Endothelial cell of umbilical vein (primary cell): ENCODE results near the gene BCL2. TPM values are rescaled to one million over a fixed set of nuclear protein-coding genes. Genes with fewer than 3 reads are reported as not detected.
A peak's percentile ranks its signal among the peaks of the same experiment; 100 is the strongest.

Experiments used
- BruUV-seq: library from RNA; stranded (reverse); fragments of 400-500 nt; replicated peaks from 2 replicates; lab custom pipeline; 2021; lab: Mats Ljungman, UMichigan
- CTCF ChIA-PET: fragments of 300-600, 350-600 bp; sonication (Branson Sonifier 250); formaldehyde crosslinking; loops from one replicate; lab custom pipeline; 2021; ENCODE audit warnings: antibody characterized with exemption, inconsistent platforms; lab: Charles Lee
- POLR2A ChIA-PET: fragments of 300-600, 350-600 bp; sonication (Branson Sonifier 250); formaldehyde crosslinking; loops from one replicate; lab custom pipeline; 2021; ENCODE audit warnings: antibody characterized with exemption, inconsistent platforms; lab: Charles Lee
- DNase-seq: peaks from one replicate; pipeline ENCODE4 v3.0.0-alpha.2; 2011; ENCODE audit warnings: low read depth, low spot score
- FAIRE-seq: peaks from 2 replicates; lab custom pipeline; 2011; peaks lifted over from hg19 to GRCh38; lab: Jason Lieb, UNC
- H2AFZ ChIP-seq: 2 replicates; pipeline ENCODE4 v1.6.0; 2012; ENCODE audit warnings: low read depth, low read length, control low read depth, inconsistent platforms
- H3K27ac ChIP-seq: 2 replicates; pipeline ENCODE4 v1.5.1; 2011; ENCODE audit warnings: low read depth, mild to moderate bottlenecking, control low read depth, low read length, moderate library complexity; ENCODE audit not compliant: insufficient read depth
- H3K27me3 ChIP-seq, 2 experiments: 2 replicates each; pipeline versions ENCODE4 v1.6.0 to v1.6.1; 2011; ENCODE audit warnings: low read length in 2 of 2, mixed read lengths in 1 of 2; ENCODE audit not compliant: control insufficient read depth in 2 of 2, insufficient read depth in 2 of 2
- H3K36me3 ChIP-seq, 2 experiments: 2 replicates in 1 of 2; 3 replicates in 1 of 2; pipeline ENCODE4 v1.5.1; 2011; ENCODE audit warnings: low read length in 2 of 2, mild to moderate bottlenecking in 1 of 2, moderate library complexity in 1 of 2; ENCODE audit not compliant: control insufficient read depth in 2 of 2, insufficient read depth in 2 of 2; ENCODE audit errors: extremely low read depth in 1 of 2
- H3K4me1 ChIP-seq: 3 replicates; pipeline ENCODE4 v1.5.1; 2011; ENCODE audit warnings: mild to moderate bottlenecking, low read length; ENCODE audit not compliant: control insufficient read depth, insufficient read depth; ENCODE audit errors: extremely low read depth
- H3K4me2 ChIP-seq: 2 replicates; pipeline ENCODE4 v1.6.1; 2011; ENCODE audit warnings: low read length, control low read depth, mixed read lengths; ENCODE audit not compliant: insufficient read depth
- H3K4me3 ChIP-seq, 3 experiments: fragments of 200-600 bp in 1 of 3; sonication (generic), shearing (Covaris generic) in 1 of 3; replicated peaks in 1 of 3; 2 replicates each; pipeline ENCODE4 v1.5.1; 2011 to 2016; ENCODE audit warnings: control low read depth in 3 of 3, low read length in 3 of 3, mild to moderate bottlenecking in 2 of 3, inconsistent platforms in 1 of 3, low read depth in 1 of 3, moderate library complexity in 1 of 3; ENCODE audit not compliant: insufficient read depth in 1 of 3
- H3K79me2 ChIP-seq: 2 replicates; pipeline ENCODE4 v1.6.0; 2012; ENCODE audit warnings: low read length, inconsistent platforms; ENCODE audit not compliant: control insufficient read depth, insufficient read depth
- H3K9ac ChIP-seq: replicated peaks from 2 replicates; pipeline ENCODE3; 2011; ENCODE audit warnings: low read length, control low read depth; ENCODE audit not compliant: insufficient read depth; ENCODE audit errors: extremely low read depth
- H3K9me1 ChIP-seq: replicated peaks from 3 replicates; pipeline ENCODE4 v1.6.0; 2011; ENCODE audit warnings: mild to moderate bottlenecking, low read length; ENCODE audit not compliant: control insufficient read depth, insufficient read depth; ENCODE audit errors: extremely low read depth
- H3K9me3 ChIP-seq: replicated peaks from 2 replicates; pipeline ENCODE4 v1.5.1; 2012; ENCODE audit warnings: low read length, inconsistent platforms; ENCODE audit not compliant: control insufficient read depth, insufficient read depth
- H4K20me1 ChIP-seq: replicated peaks from 2 replicates; pipeline ENCODE3; 2011; ENCODE audit warnings: mild to moderate bottlenecking, low read length; ENCODE audit not compliant: control insufficient read depth, insufficient read depth; ENCODE audit errors: extremely low read depth
- EZH2 ChIP-seq: IDR thresholded peaks from 2 replicates; pipeline ENCODE4 v1.6.1; 2012; ENCODE audit warnings: borderline replicate concordance, low read depth, mild to moderate bottlenecking, moderate library complexity, low read length, inconsistent platforms; ENCODE audit not compliant: severe bottlenecking
- FOS ChIP-seq: IDR thresholded peaks from 2 replicates; pipeline ENCODE4 v1.6.1; 2011; ENCODE audit warnings: mild to moderate bottlenecking, low read length, moderate library complexity, borderline replicate concordance; ENCODE audit not compliant: insufficient read depth
- GATA2 ChIP-seq: IDR thresholded peaks from 2 replicates; pipeline ENCODE4 v1.7.0; 2011; ENCODE audit warnings: low read depth, mild to moderate bottlenecking, moderate library complexity, mixed read lengths, low read length; ENCODE audit not compliant: insufficient read length, insufficient read depth
- POLR2AphosphoS5 ChIP-seq: IDR thresholded peaks from 2 replicates; pipeline ENCODE4 v1.6.1; 2012; ENCODE audit warnings: low read depth, mild to moderate bottlenecking, control low read depth, low read length, moderate library complexity; ENCODE audit not compliant: insufficient read depth
- dilution Hi-C: fragments of 300-500 bp; cut with MboI; formaldehyde crosslinking; loops from one replicate; pipeline ENCODE4 v1.15.0; 2019; ENCODE audit warnings: low sequenced_read_pairs; ENCODE audit not compliant: extremely low pct_ligation_motif_present
- intact Hi-C: fragments of 100-400 bp; cut with micrococcal nuclease; formaldehyde crosslinking; loops from one replicate; pipeline ENCODE4 v1.10.0; 2022
- polyA plus RNA-seq, 4 experiments: library from polyadenylated mRNA; depleted of rRNA in 3 of 4; stranded (reverse) in 3 of 4; unstranded in 1 of 4; fragments of >200 nt; gene quantifications; 2 replicates each; pipeline versions ENCODE4 v1.2.1 to v1.2.3, GENCODE V29; 2011 to 2012; ENCODE audit warnings: missing spikeins in 1 of 4
- total RNA-seq: library from RNA; stranded (reverse); gene quantifications from 2 replicates; pipeline ENCODE4 v1.2.3, GENCODE V29; 2021
- TF ChIP-seq, protein P1 (sequence below): IDR thresholded peaks from 2 replicates; pipeline ENCODE4 v1.6.1; 2011; ENCODE audit not compliant: insufficient read depth, insufficient read length
- TF ChIP-seq, protein P2 (sequence below), 2 donors: IDR thresholded peaks; 1 replicate in 1 of 2; 2 replicates in 1 of 2; pipeline ENCODE4 v1.5.1; 2011; ENCODE audit warnings: low read length in 2 of 2, mild to moderate bottlenecking in 2 of 2, moderate library complexity in 2 of 2, control low read depth in 1 of 2, inconsistent platforms in 1 of 2, low read depth in 1 of 2; ENCODE audit not compliant: insufficient read depth in 1 of 2; ENCODE audit errors: extremely low read depth in 1 of 2

BCL2 gene
- total and polyA plus RNA-seq, 2 donors (not counting 3 experiments of a cell fraction or from before 2014, with no cell fraction given): 0.35 to 5.0 TPM

DNA sequence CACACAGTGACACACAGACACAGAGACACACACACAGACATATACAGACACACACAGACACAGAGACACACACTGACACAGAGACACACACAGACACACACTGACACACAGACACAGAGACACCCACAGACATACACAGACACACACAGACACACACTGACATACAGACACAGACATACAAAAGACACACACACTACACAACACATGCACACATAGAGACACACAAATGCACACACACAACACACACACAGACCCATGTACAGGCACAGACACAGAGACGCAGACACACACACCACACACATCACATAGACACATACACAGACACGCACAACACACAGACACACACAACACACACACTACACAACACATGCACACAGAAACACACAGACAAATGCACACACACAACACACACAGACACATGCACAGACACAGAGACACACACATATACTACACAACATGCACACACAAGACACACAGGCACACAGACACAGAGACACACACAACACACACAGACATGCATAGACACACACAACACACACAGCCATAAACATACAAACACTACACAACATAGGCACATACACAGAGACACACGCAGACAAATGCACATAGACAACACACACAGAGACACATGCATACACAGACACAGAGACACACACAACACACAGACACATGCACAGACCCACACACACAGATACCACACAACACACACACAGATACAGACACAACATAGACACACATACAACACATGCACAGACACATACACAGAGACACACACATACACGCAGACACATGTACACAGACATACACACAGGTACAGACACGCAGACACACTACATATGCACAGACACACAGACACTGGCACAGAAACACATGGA lies 120.5 kb downstream of the BCL2 start:
- H3K4me2 ChIP-seq: no peak overlapping the region
- no peaks in the 10 kb centered on the region for H4K20me1 ChIP-seq
- ChIA-PET CTCF (no interaction called here), POLR2A (no interaction called here)
- no TSS peak for BruUV-seq
- H3K27me3 ChIP-seq: no peaks in the 10 kb centered on the region
- no peak overlapping the region for H3K9ac ChIP-seq
- TF ChIP-seq, protein P1, sequence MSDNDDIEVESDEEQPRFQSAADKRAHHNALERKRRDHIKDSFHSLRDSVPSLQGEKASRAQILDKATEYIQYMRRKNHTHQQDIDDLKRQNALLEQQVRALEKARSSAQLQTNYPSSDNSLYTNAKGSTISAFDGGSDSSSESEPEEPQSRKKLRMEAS: no peak
- TF ChIP-seq GATA2: no peak
- no peak for TF ChIP-seq EZH2
- TF ChIP-seq, protein P2, sequence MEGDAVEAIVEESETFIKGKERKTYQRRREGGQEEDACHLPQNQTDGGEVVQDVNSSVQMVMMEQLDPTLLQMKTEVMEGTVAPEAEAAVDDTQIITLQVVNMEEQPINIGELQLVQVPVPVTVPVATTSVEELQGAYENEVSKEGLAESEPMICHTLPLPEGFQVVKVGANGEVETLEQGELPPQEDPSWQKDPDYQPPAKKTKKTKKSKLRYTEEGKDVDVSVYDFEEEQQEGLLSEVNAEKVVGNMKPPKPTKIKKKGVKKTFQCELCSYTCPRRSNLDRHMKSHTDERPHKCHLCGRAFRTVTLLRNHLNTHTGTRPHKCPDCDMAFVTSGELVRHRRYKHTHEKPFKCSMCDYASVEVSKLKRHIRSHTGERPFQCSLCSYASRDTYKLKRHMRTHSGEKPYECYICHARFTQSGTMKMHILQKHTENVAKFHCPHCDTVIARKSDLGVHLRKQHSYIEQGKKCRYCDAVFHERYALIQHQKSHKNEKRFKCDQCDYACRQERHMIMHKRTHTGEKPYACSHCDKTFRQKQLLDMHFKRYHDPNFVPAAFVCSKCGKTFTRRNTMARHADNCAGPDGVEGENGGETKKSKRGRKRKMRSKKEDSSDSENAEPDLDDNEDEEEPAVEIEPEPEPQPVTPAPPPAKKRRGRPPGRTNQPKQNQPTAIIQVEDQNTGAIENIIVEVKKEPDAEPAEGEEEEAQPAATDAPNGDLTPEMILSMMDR (IDR thresholded peaks at IDR 0.05; ENCODE audit: extremely low read depth in 1 of 2, insufficient read depth in 1 of 2, low read depth in 1 of 2, low read length in 2 of 2): no peak
- no peak for TF ChIP-seq FOS
- no peak for TF ChIP-seq POLR2AphosphoS5
- no peak overlapping the region for H3K27ac ChIP-seq
- no peaks in the 10 kb centered on the region for H3K9me3 ChIP-seq
- no peaks in the 10 kb centered on the region for H3K4me1 ChIP-seq
- dilution Hi-C loops (no loop called here), intact Hi-C loops (no loop called here)
- H3K4me3 ChIP-seq: no peak overlapping the region
- H2AFZ ChIP-seq: no peak overlapping the region
- no peaks in the 10 kb centered on the region for H3K79me2 ChIP-seq
- H3K9me1 ChIP-seq: no peaks in the 10 kb centered on the region
- H3K36me3 ChIP-seq: no peaks in the 10 kb centered on the region
- FAIRE-seq (peak; percentile 53), DNase-seq (no peak)
